ENCODE data around the gene SEMA3C.
A peak's percentile ranks its signal among the peaks of the same experiment; 100 is the strongest.

Gene SEMA3C

GRCh38 chr7:80774843-80775242 lies 144.0 kb downstream of the SEMA3C start:
- DNase-seq: no peak

- DNase-seq: no peak
Observed at GRCh38 chr7:80773787-80774508, 144.9 kb downstream of the SEMA3C start.

GRCh38 chr7:80772347-80772993 lies 146.4 kb downstream of the SEMA3C start:
- DNase-seq: no peak

GRCh38 chr7:80771523-80771922 lies 147.3 kb downstream of the SEMA3C start:
- DNase-seq: no peak

DNA sequence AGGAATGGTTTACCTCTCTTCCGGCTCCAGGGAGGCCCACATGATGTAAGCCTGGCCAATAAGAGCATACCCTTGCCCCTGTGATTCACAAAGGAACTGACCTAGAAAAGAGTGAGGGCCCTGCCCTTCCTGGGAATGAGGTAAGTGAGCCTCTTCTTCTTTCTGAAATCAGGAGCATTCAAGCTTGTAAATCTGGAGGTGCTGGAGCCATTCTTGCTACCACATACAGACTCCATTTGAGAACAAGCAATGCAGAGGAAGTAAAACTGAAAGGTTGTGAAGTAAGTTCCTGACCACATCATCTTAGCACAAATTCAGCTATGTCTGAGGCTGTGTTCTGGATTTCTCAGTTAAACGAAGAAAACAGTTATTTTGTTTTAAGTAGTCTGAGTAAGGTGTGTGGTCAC lies 148.2 kb downstream of the SEMA3C start:
- DNase-seq: no peak

- no peak for DNase-seq
Observed at GRCh38 chr7:80770061-80770460, 148.8 kb downstream of the SEMA3C start.

DNA sequence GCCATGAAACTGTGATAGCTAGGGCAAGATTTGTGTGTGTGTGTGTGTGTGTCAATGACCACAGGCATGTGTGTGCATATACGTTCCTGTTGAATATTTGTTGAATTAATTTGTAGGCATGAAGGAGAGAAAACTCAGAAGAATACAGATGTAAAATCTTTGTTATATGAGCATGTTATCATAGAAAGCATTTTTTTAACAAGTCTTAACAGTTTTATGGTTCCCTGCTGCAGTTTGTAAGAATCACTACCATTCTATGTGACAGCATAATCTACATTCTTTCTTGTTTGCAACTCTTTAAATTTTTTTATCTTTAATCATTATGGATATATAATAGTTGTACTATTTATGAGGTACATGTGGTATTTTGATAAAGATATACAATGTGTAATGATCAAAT lies 150.1 kb downstream of the SEMA3C start:
- DNase-seq: no peak

- no peak for DNase-seq
Observed at GRCh38 chr7:80767654-80768053, 151.2 kb downstream of the SEMA3C start.

- no peak for DNase-seq
Observed at GRCh38 chr7:80766724-80767123, 152.1 kb downstream of the SEMA3C start.

DNA sequence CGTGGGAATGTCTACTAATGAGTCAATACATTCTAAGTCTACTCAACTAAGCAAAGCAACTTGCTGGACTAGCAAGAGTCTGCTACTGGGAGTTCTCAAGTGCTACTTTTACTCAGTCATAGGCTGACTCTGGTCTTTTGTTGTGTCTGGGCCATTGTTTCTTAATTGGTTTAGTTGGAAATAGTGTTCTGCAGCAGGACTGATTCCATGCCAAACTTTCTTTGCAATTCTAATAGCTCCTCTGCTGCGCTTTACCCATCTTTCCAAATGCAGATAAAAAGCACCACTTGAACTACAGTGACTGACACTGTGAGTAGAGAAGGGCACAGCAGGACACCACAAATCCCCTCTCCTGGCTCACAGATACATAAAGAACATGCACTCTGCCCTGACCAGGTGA lies 154.7 kb downstream of the SEMA3C start:
- DNase-seq: no peak

GRCh38 chr7:80763704-80764103 lies 155.1 kb downstream of the SEMA3C start:
- no peak for DNase-seq

DNA sequence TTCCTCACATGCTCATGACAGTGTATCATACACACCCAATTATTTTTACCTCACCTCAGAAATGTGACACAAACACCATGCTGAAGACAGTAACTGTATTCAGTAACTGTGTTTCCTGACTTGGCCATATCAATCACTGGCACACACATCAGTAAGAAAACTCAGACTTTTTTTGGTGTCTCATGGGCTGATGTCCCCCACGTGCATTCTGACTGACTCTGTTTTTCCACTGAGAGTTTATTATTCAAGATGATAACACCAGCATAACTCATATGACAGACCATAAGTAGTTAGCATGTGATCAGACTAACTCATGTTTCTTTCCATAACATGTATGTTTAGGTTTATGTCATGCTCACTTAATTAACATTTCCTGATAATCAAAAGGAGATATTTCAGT lies 155.6 kb downstream of the SEMA3C start:
- DNase-seq: no peak

- peak; percentile 19 for DNase-seq
Observed at GRCh38 chr7:80760292-80760691, 158.6 kb downstream of the SEMA3C start.

DNA sequence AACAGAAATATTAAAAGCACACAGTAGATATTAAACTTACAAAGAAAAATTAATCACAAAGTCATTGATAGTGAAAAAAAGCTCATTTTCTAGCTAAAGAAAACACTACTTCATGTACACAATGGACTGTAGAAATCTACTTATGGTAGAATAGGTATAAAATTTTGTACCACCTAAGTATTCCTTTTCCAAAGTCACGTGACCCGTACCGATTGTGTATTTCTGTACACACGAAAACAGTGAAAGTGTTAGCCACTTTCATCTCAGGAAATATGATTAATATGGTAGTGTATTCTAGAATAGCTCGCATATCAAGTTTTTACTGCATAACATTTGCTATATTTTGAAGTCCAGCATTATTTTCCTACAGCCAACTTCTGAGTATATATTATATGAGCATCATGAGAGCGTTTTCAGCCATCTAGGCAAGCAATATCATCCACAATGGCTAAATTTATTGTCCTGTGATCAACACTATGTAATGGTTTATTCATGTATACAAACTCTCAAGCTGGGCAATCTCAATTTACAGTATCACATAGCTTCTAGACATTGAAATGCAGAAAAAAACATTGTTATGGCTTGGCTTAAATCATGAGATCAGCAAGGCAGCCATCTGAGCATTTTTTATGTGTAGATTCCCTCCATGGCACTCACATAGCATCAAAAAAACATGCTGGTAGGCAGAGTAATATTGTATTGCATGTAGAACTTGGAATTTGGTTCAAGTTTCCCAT lies 165.7 kb downstream of the SEMA3C start:
- no peak for DNase-seq

- DNase-seq: no peak
Observed at GRCh38 chr7:80749270-80749669, 169.6 kb downstream of the SEMA3C start.

DNA sequence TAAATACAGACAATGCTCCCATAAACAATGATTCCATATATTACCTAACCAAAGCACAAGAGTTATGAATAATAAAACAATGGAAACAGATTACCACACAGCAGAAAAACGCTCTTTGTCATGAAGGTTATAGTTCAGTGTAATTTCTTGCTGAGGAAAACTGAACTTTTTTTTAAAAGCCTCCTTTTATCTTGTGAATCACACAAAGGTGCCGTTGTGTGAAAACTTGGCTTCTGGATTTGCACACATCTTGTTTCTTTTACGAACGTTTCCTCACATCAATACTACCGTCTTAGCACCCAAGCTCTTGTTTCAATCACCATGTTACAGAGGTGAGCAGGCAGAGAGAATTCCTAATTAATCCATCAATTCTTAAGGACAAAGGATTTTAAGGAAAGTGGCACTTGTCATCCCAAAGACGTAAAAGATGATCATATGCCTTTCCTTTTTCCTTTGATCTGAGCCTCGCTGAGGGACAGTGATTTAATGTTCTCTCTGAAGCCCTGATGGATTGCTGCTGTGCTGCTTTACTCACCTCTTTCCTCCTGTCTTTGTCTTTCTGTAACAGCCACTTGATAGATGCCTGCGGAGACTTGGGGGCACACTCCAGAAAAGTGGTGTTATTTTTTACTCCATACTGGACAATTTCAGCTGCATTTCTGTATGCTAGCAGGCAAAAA lies 170.3 kb downstream of the SEMA3C start:
- DNase-seq: no peak

DNA sequence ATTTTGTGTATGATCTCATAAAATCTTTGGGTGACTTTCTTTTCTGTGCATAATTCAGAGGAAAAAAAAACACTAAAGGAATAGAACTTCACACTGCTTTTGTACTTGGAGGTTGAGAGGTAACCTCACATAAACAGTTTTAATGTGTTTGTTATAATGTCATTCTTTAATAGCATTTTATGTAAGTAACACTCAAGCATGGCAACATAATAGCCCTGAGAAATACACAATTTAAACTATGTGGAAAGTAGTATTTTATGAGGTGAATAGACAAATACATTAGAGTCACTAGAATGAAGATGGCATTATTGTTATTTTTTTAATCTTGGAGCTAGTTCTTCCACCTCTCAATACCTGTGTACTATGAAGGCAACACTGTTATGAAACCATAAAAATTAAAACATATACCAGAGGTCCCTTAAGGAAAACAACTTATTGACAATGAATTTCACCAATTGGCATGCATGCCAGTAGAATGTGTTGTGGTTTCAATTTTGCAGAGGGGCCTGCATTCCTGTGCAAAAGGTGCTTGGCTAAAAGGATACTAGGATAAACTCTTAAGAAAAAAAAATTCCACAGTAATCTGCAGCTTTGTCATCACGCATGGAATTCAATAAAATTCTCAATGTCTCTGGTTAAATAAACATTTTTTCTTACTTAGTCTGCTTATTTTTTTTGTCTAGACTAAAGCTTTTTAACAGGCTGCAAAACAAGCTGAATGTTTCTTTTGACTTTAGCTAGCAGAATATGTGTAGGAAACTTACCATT lies 177.9 kb downstream of the SEMA3C start:
- no peak for DNase-seq

DNA sequence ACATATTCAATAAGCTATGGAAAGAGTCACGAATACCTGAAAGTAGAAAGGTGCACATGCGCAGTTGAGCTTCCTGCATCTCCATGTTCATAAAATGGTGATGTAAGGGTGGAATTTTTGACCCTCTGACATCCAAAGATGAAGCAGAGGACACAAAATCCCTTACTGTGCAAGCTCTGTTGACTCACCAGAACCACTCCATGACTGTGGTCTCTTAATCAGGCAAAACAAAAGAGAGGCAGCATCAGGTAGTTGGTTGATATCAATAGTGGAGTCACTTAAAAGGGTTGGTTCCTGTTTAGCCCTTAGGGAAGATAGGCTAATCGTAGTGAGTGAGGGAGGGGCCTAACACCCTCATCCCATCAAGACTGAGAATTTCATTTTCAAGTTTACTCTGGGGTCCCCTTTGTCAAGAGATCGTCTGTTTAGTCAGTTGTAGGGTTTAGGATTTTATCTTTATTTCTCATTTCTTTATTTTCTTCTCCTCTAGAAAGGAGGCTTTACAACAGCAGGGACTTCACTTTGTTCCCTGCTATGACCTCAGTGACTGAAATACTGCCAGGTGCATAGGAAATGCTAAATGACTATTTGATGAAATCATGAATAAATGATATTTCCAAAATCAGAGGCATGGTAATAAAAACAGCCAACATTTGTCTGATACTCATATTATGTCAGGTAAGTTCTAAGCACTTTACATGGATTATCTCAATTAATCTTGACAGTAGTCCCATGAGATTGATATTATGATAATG lies 182.3 kb downstream of the SEMA3C start:
- DNase-seq: no peak

- DNase-seq: no peak
Observed at GRCh38 chr7:80735330-80735729, 183.5 kb downstream of the SEMA3C start.

- no peak for DNase-seq
Observed at GRCh38 chr7:80734011-80734410, 184.8 kb downstream of the SEMA3C start.

GRCh38 chr7:80733333-80733915 lies 185.4 kb downstream of the SEMA3C start:
- DNase-seq: no peak

DNA sequence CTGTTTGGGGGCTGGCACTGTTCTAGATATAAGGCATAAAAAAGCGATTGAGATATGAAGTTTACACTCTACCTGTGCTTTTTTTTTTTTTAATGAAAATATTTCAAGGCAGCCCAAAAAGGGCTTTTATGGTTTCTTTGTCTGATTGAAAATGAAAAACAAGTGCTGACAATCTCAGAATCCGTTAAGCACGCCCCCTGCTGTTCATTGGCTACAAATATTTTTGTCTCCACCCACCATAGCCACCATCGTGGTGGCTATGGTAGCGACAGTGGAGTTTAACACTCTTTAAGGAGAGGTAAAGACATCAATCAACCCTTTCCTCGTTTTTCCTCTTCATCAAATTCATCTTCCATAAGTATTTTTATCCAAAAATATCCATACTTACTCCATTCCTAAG lies 186.2 kb downstream of the SEMA3C start:
- DNase-seq: no peak

Measured in NCI-H2029 treated with DMSO at 0.1 percent for 48 hours (cell line).